Right ventricle myocardium inferior (tissue), 1 donor: ENCODE data around the gene CALCOCO1. TPM values are rescaled to one million over a fixed set of nuclear protein-coding genes. Genes with fewer than 3 reads are reported as not detected.
"Not testable (repeated sequence)": the region's sequence is repeated elsewhere in the genome, so short reads cannot be mapped to it uniquely, and the experiment has no call there.

Experiments
- ATAC-seq: fragments of 200-7000 bp; cut with Tn5 transposase; one replicate; pipeline ENCODE4 v1.9.1; 2020; ENCODE audit warnings: mild to moderate bottlenecking, moderate library complexity
- DNase-seq: peaks from one replicate; pipeline ENCODE4 v3.0.0; 2021; ENCODE audit errors: missing footprints
- intact Hi-C: fragments of 100-400 bp; cut with DNase I; formaldehyde crosslinking; loops from one replicate; pipeline ENCODE4 v1.11.0; 2022
- total RNA-seq: library from RNA; stranded (reverse); fragmentation: NEBNext Ultra II Directional; extraction: Animal tissue kit (Norgen Biotek cat#: 25700); gene quantifications from one replicate; pipeline ENCODE4 v1.2.1, GENCODE V29; 2021
- donor health status: DM: no; HTN: yes; CAD: no; lungs with severe emphysema.

The CALCOCO1 gene
- total RNA-seq, 1 donor from 2014 or later, result 186 TPM

DNA sequence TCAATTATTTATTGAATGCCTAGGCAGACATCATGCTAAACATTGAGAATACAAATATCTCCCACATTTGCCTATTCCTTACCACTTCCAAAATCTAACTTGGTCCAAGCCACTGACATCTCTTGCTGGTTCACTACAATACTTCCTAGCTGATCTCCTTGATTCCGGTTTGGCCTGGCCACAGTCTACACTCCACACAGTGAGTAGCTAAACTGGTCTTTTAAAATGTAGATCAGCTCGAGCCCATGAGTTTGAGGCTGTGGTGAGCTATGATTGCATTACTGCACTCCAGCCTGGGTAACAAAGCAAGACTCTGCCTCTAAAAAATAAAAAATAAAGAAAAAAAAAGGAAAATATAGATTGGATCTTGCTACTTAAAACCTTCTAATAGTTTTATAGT, 43.8 kb downstream of the CALCOCO1 start:
- DNase-seq, result no peak
- ATAC-seq, result no peak
- intact Hi-C loops, result no loop called here

DNA sequence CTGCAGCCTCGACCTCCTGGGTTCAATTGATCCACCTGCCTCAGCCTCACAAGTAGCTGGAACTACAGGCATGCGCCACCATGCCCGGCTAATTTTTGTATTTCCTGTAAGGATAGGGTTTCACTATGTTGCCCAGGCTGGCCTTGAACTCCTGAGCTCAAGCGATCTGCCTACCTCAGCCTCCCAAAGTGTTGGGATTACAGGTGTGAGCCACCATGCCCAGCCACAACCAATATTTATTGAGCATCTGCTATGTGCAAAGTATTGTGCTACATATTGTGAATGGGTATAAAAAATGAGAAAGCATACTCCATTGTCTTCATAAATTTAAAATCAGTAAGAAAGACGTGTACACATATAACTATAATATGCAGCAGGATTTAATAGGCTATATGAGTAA, 47.2 kb downstream of the CALCOCO1 start:
- ATAC-seq, intact Hi-C loops, DNase-seq: not testable (repeated sequence)

DNA sequence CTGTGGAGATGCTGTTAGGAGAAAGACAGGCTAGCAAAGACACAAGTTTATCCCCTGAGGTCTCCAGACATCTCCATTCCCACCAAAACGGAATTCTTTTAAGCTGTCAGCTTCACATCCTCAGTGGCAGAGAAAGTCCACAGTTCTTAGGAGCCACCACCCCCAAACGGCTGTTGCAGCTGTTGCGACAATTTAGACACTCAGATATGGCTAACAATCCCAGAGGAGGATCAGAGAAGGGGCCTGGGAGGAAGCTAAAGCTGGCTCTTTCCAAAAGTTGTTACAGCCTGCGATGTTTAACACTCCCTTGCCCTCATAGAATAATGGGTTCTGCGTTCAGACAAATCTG, 49.5 kb downstream of the CALCOCO1 start:
- intact Hi-C loops, result loop anchor here (5.0 kb wide), 1 partner anchor 80 kb away; no protein-coding TSS in a partner anchor
- ATAC-seq (no peak), DNase-seq (no peak)

DNA sequence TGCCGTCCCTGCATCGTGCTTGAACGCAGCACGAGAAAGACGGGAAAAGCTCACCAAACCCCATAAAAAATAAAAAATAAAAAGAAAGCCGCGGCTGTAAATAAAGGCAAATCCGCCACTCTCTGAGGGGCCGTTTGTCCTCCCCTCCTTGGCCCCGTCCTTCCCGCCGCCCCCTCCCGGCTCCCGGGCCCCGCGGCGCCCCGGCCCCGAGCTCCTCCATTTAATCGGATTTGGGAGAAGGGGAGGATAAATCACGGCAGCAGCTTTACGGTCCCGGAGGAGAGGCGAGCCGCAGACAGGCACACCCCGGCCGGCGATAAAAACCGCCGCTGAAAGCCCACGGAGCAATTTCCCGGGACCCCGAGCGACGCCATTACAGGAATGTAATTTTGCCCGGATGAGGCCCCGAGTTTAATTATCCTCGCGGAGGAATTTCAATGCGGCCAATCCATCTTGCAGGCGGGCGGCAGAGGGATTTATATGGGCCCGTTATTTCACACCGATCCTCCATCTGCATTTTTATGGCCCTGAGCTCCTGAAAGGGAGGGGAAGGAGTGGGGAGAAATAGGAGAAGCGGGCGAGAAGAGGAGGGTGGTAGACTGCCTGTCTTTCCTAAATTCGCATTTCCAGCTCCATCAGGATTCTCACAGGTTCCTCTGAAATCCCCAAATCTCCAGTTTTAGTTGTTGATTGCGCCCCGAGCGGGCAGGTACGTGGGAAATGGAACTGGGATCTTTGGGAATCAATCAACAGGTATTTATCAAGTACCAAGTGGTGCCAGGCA, 50.0 kb downstream of the CALCOCO1 start:
- no peak for ATAC-seq
- DNase-seq, result no peak

DNA sequence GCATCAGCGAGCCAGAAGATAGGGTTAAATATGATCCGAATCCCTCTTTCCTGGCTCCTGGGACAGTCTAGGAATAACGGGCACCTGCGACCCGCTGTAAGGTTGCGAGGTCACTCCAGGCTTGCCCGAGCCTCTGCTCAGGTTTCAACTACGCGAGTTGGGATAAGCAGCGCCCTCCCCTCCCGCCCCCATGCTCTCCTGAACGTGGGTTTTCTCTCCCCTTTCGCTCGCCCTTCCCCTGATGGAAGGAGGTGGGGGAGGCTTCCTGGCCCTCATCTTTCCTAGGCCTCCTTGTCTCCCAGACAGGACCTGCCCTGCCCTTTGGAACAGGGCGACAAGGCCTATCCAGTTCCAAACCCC, 50.6 kb downstream of the CALCOCO1 start:
- ATAC-seq (peak; percentile 40), DNase-seq (no peak)
- intact Hi-C loops, result loop anchor here (1.0 to 5.0 kb wide), 3 partner anchors 50 to 133 kb away; partner anchors contain the start of gene ATF7

More for the DNA sequence above, 50.0 kb downstream of the CALCOCO1 start:
- intact Hi-C loops, result loop anchor here (5.0 kb wide), 1 partner anchor 80 kb away; no protein-coding TSS in a partner anchor

DNA sequence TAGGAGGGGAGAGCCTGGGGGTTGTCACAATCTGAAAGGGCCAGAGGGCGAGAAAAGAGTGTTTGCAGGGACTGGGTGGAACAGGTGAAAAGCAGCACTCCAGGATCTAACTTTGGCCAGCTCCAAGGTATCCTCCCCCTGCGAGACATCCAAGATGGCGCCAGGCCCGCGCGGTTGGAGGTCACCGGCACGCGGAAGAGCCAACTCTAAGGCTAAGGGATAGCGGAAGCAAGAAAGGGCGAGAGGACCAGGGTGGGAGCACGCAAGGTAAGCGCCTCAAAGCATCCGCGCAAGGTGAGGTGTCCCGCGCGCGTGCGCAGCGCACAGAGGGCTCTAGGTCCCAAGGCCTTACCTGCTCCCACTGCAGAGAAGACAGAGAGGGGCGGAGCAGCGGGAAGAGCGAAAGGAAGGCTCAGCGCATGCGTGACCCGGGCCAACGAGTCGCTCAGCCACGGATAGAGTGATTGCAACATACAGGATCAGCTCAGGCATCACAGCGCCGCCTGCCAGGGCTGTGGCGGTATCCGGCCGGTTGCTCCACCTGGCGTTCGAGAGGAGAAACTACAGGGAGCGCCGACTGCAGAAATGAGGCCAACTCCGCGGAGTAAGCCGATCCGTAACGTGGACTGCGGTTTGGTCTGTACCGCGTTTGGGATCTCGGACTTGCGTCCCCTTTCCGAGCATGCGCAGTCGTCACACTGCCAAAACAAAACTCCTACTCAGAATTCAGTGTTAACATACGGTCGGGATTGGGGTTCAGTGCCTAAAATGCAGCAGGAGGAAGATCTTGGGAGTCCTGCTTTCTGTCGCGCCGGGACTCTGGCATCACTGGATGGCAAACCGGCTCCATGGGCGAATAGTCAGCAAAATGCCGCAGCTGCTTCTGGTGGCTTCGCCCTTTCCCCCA, 51.3 kb downstream of the CALCOCO1 start, which contains the start of gene ATP5MC2:
Gene ATP5MC2, minus strand, starts transcription at position 383 of the 907 bp plus-strand sequence. CDS start 3,469 bp downstream, outside the sequence.
- ATAC-seq (peak; percentile 96), DNase-seq (peak; percentile 99)
- intact Hi-C loops, result loop anchor here (1.0 to 5.0 kb wide), 4 partner anchors 17 to 133 kb away; partner anchors contain the start of gene ATF7

DNA sequence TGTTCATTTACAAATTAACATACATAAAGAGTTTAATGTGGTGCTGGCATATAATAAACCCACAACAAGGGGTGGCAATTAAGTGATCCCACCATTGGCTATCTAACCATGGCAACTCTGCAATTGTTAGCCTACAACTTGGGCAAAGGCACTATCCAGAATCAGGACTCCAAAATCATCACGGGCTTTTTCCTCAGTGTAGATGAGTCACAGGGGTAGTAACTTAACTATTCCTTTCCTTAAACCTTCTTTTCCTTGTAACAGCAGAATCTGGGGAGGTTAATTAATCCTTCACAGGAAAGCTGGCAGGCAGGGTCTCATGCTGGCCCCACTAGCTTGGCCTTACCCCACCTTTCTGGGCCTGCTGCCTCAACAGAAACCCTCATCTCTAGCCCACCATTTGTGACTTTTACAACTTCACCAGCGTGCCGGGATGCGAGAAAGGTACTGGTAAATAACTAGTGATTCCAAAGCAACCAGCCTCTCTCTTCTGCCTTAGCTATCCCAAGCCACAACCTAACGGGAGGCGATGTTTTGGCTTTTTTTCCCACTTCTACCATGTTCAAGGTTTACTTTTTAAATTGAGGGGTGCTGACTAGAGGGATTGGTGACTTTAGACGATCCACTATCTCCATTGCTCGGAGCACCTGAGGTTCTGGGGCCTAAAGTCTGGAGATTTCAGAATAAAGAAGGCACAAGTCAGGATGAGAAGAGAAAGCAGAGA, 52.1 kb downstream of the CALCOCO1 start:
- no peak for ATAC-seq
- intact Hi-C loops, result loop anchor here (2.0 to 5.0 kb wide), 2 partner anchors 16 to 78 kb away; no protein-coding TSS in a partner anchor

DNA sequence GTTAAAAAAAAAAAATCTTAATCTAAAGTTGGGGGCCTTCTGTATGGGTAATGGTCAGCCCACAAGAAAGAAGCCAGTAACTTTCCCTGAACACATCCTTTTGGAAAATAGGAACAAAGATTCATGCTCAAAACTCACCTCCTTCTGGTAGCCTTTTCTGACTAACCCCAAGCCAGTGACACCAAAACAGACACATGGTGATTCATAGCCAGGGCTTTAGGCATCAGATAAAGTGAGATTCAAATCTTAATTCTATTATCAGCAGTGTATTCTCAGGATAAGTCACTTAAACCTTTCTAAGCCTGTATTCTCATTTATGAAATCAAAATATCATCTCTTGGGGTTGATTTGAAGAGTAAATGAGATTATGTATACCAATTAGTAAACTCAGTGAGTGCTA, 56.3 kb downstream of the CALCOCO1 start:
- intact Hi-C loops, result no loop called here

More for the DNA sequence above, 52.1 kb downstream of the CALCOCO1 start:
- no peak for DNase-seq

DNA sequence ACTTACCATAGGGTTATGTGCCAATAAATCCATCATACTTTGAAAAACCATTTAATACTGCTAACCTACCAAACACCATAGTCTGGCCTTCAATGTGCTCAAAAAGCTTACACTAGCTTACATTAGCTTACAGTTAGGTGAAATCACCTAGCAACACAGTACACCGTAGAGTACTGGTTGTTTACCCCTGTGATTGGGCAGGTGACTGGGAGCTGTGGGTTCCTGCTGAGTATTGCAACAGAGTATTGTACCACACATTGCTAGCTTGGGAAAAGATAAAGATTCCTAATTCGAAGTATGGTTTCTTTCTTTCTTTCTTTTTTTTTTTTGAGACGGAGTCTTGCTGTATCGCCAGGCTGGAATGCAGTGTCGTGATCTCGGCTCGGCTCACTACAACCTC, 56.9 kb downstream of the CALCOCO1 start:
- ATAC-seq, result no peak
- intact Hi-C loops, result no loop called here
- no peak for DNase-seq

More for the DNA sequence above, 56.3 kb downstream of the CALCOCO1 start:
- no peak for DNase-seq
- no peak for ATAC-seq

DNA sequence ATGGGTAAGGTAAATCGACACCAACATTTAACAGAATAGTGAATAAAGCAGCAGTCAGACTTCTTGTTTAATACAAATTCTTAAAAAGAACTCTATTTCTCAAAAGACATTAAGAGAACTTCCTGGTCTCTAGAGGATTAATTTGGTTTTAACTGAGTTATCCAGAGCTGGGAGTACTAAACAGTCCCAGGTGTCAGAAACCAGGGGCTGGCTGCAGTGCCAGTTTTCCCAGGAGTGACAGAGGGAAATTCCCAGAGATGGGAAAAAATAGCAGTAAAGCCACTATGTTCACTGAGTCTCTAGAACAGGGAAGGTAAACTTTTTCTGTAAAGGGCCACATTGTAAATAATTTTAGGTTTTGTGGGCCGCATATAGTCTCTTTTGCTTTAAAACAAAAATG, 60.2 kb downstream of the CALCOCO1 start:
- ATAC-seq (no peak), DNase-seq (no peak)
- intact Hi-C loops, result no loop called here

DNA sequence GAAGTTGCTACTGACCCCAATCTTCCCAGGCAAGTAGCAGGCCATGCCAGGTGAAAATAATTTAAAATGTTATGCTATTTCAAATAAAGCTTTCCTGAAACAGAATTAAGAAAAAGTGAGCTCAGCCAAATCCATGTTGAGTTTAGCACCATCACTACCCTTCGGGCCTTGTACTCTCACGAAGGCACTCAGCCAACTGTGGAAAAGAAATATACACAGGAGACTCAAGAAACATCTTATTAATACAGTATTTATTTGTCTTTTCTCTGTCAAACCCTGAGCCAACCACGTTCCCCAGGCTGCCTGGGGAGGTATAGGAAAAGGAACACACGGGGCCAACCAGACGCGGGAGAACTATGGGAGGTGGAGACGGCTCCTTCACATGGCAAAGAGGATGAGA, 62.3 kb downstream of the CALCOCO1 start:
- no peak for ATAC-seq
- no peak for DNase-seq
- intact Hi-C loops, result no loop called here

DNA sequence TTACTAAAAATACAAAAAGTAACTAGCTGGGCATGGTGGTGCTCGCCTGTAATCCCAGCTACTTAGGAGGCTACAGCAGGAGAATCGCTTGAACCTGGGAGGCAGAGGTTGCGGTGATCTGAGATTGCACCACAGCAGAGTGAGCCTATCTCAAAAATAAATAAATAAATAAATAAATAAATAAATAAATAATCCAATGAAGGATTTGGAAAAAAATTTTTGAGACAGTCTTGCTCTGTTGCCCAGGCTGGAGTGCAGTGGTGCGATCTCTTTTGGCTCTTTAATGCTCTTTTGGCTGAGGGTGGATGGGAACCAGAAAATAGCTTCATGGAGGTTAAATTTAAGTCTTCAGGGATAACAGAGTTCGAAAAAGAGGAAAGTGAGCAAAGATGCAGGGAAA, 63.1 kb downstream of the CALCOCO1 start:
- intact Hi-C loops, result no loop called here

DNA sequence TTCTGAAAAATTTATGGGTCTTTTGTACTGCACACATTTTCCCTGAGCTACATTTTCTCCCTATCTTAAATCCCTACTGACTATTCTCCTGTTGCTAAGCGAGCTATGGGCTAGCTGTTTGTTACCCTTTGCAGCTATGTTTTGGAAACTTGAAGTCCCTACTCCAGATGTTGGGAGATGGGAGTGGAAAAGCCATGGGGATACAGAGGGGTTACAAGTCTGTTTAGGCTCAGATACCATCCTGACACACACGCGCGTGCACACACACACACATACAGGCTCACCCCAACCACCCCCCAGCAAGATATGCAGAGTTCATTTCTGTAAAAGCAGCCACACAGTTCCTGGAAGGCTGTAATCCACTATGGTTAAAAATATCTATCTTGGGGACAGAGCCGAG, 67.2 kb downstream of the CALCOCO1 start:
- ATAC-seq (peak; percentile 68), DNase-seq (peak; percentile 71)
- intact Hi-C loops, result no loop called here

More for the DNA sequence above, 63.1 kb downstream of the CALCOCO1 start:
- no peak for DNase-seq
- no peak for ATAC-seq

DNA sequence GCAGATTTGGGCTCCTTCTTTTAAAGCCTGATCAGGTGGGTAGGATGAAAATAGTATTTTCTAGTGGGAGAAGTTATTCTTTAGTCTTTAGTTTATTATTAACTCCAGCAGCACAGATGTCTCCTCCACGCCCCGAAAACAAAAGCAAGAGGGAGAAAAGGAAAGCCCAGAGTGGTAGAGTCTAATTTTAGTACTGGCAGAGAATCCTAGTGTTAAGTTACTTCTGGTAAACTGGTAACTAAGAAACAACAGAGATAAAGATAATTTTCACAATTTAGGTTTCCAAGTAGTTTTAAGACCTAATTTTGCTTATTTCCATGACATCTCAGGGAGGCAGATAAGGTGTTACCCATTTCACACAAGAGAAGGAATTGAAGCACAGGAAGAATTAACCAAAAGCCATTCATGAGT, 67.7 kb downstream of the CALCOCO1 start:
- intact Hi-C loops, result loop anchor here (2.0 kb wide), 2 partner anchors 15 to 35 kb away; no protein-coding TSS in a partner anchor
- DNase-seq (no peak), ATAC-seq (peak; percentile 44)

DNA sequence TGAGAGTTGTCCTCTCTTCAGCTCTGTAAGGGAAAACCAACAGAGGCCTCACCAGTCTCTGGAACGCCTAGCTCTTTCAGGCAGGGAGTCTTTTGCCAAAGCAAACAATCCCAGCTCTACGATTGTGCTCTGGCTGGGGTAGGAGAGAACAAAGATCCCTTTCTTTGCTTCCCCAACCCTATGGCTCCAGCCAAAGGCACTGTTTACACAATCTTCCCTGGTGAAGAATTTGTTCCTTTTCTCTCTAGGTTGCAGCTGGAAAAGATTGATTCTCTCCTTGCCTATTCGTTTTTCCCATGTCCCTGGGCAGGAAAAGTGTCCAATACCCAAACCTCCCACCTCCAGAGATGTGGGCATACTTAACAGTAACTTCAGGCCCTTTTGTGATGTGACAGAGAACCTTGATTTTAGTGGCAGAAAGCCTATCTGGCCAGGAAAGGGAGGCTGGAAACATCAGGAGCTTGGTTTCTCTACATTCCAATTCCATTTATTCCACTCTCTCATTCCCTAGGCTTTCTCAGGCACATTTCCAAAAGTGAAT, 68.2 kb downstream of the CALCOCO1 start:
- DNase-seq (no peak), ATAC-seq (peak; percentile 95)
- intact Hi-C loops, result loop anchor here (2.0 kb wide), 2 partner anchors 16 to 34 kb away; no protein-coding TSS in a partner anchor
